ENCODE measurements around the gene CTSA.
A peak's percentile ranks its signal among the peaks of the same experiment; 100 is the strongest.

CTSA gene

DNA sequence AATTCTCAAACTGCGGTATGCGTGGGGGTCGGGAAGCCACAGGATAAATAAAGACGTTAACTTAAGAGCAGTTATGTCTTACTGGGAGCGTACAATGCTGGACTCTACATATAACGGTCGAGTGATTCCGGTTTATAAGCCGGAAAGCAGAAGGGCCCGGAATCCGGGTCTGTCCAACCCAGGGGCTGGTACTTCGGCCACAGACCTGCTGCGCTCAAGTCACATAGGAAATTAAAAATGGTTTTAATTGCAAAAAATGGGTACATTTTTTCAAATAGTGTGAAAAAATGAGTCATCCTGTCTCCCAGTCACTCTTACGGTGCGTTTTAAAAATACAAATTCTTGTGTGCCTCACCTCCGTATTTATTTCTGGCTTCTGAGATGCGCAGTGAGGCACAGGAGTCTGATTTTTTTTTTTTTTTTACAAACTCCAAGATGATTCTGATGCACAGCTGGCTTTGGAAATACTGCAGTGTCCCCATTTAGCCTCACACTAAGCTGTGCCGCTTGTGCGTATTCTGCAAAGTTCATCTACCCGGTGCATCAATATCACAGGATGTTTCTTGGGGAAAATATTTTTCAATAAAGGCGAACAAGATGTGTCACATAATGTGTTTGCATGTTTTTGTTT is 44.4 kb downstream of the CTSA start:
- Mint-ChIP-seq H3K4me3 (peak overlapping the region; percentile 97), H3K27me3 (ENCODE audit: low read depth, poor library complexity) (no peaks in the 10 kb centered on the region), H3K36me3 (ENCODE audit: low read depth) (peaks cover 34% of the 10 kb centered on the region), H3K27ac (peak overlapping the region; percentile 98), H3K4me1 (peaks cover 38% of the 10 kb centered on the region), H3K9me3 (no peaks in the 10 kb centered on the region)
- no peak for TF ChIP-seq CTCF (IDR thresholded peaks at IDR 0.05)
- DNase-seq: no peak

- peaks cover 33% of the 10 kb centered on the region for H3K4me1 Mint-ChIP-seq
- no peak for TF ChIP-seq CTCF (IDR thresholded peaks at IDR 0.05)
- H3K27ac Mint-ChIP-seq: no peak overlapping the region
- no peak for DNase-seq
- H3K27me3 Mint-ChIP-seq (ENCODE audit: low read depth, poor library complexity): no peaks in the 10 kb centered on the region
- peaks cover 30% of the 10 kb centered on the region for H3K36me3 Mint-ChIP-seq (ENCODE audit: low read depth)
- H3K9me3 Mint-ChIP-seq: no peaks in the 10 kb centered on the region
- peak overlapping the region; percentile 63 for H3K4me3 Mint-ChIP-seq
Measured at GRCh38 chr20:45937765-45938164, 46.6 kb downstream of the CTSA start.

GRCh38 chr20:45938727-45939438 is 47.7 kb downstream of the CTSA start:
- no peak overlapping the region for H3K27ac Mint-ChIP-seq
- peaks cover 41% of the 10 kb centered on the region for H3K36me3 Mint-ChIP-seq (ENCODE audit: low read depth)
- no peaks in the 10 kb centered on the region for H3K9me3 Mint-ChIP-seq
- no peaks in the 10 kb centered on the region for H3K27me3 Mint-ChIP-seq (ENCODE audit: low read depth, poor library complexity)
- no peak for TF ChIP-seq CTCF (IDR thresholded peaks at IDR 0.05)
- no peak for DNase-seq
- H3K4me3 Mint-ChIP-seq: no peak overlapping the region
- H3K4me1 Mint-ChIP-seq: peaks cover 25% of the 10 kb centered on the region

DNA sequence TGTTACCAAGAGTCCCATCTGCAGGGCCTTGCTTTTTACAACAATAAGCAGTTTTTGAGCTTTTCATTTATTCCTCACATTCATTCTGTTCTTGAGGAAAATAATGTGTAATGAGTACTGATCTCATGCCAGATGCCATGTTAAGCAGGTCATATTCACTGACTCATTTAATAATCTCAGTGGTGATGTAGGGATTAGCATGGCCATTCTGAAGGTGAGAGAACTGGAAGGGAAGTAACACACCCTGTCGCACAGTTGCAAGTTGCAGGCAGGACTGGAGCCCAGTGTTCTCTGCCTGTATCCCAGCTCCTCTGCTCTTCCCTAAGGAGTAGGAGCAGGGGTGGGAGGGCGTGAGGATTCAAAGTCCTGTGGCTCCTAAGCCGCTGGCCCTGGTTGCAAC is 48.9 kb downstream of the CTSA start:
- TF ChIP-seq CTCF (IDR thresholded peaks at IDR 0.05): no peak
- Mint-ChIP-seq H3K9me3 (no peaks in the 10 kb centered on the region), H3K36me3 (ENCODE audit: low read depth) (peaks cover 52% of the 10 kb centered on the region), H3K27me3 (ENCODE audit: low read depth, poor library complexity) (no peaks in the 10 kb centered on the region), H3K27ac (peak overlapping the region; percentile 69), H3K4me1 (peaks cover 24% of the 10 kb centered on the region), H3K4me3 (no peak overlapping the region)
- DNase-seq: no peak

DNA sequence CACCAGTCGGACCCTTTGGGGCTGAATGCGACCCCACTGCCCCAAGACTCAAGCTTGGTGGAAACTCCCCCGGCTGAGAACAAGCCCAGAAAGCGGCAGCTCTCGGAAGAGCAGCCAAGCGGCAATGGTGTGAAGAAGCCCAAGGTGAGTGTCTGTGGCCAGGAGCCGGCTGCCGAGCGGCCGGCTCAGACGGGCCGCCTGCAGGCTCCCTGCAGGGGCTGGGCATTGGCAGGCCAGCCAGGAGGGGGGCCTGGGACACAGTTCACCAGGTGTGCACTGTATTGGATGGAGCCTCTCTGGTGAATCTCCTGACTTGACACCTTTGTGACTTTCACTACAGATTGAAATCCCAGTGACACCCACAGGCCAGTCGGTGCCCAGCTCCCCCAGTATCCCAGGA is 49.3 kb downstream of the CTSA start:
- TF ChIP-seq CTCF (IDR thresholded peaks at IDR 0.05): no peak
- Mint-ChIP-seq H3K4me1 (peaks cover 20% of the 10 kb centered on the region), H3K9me3 (no peaks in the 10 kb centered on the region), H3K27ac (peak overlapping the region; percentile 69), H3K4me3 (no peak overlapping the region), H3K36me3 (ENCODE audit: low read depth) (peaks cover 52% of the 10 kb centered on the region), H3K27me3 (ENCODE audit: low read depth, poor library complexity) (no peaks in the 10 kb centered on the region)
- DNase-seq: no peak

DNA sequence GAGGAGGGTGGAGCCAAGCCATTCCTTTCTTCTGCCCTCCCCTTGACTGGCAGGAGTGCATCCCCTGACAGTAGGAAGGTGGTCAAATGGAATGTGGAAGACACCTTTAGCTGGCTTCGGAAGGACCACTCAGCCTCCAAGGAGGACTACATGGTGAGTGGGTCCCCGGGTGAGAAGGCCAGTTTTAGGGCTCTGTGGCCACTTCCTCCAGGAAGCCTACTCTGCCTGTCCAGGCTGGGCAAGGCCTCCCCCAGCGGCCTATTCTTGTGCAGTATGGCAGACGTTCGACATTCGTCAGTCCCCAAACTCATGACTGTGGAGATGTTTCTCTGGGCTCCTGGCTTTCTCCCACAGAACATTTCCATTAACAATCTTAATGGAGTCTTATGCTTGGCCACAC is 52.5 kb downstream of the CTSA start:
- Mint-ChIP-seq H3K27me3 (ENCODE audit: low read depth, poor library complexity) (peaks cover 3% of the 10 kb centered on the region), H3K27ac (no peak overlapping the region), H3K36me3 (ENCODE audit: low read depth) (peaks cover 37% of the 10 kb centered on the region), H3K9me3 (no peaks in the 10 kb centered on the region), H3K4me1 (peaks cover 6% of the 10 kb centered on the region), H3K4me3 (no peak overlapping the region)
- DNase-seq: no peak
- TF ChIP-seq CTCF (IDR thresholded peaks at IDR 0.05): no peak
